GM12865 (cell line): ENCODE measurements around the gene PID1.

Experiments used
- DNase-seq: peaks from one replicate; pipeline ENCODE4 v3.0.0; 2010; ENCODE audit warnings: low read depth
- H3K4me3 ChIP-seq: 2 replicates; pipeline ENCODE4 v1.5.1; 2011; ENCODE audit warnings: mild to moderate bottlenecking, low read depth, low read length, control low read depth
- CTCF ChIP-seq: IDR thresholded peaks from 2 replicates; pipeline ENCODE4 v1.5.1; 2011; ENCODE audit warnings: low read length, control low read depth, low read depth, inconsistent platforms; ENCODE audit not compliant: insufficient read depth; ENCODE audit errors: missing control alignments

PID1 gene

GRCh38 chr2:229009816-229010215 lies 261.3 kb downstream of the PID1 start:
- DNase-seq: no peak
- H3K4me3 ChIP-seq: no peak overlapping the region
- no peak for TF ChIP-seq CTCF

DNA sequence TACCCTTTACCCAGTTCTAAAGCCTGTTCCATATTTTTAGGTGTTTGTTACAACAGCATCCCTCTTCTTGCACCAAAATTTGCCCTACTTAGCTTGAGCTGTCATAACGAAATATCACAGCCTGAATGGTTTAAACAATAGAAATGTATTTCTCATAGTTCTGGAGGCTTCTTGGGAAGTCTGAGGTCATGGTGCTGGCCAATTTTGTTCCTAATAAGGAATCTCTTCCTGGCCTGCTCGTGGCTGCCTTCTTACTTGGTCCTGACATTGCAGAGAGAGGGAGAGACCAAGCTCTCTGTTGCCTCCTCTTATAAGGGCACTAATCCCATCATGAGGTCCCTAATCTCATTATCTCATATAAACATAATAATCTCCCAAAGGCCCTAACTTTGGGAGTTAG lies 267.8 kb downstream of the PID1 start:
- TF ChIP-seq CTCF: no peak
- no peak overlapping the region for H3K4me3 ChIP-seq
- DNase-seq: no peak

DNA sequence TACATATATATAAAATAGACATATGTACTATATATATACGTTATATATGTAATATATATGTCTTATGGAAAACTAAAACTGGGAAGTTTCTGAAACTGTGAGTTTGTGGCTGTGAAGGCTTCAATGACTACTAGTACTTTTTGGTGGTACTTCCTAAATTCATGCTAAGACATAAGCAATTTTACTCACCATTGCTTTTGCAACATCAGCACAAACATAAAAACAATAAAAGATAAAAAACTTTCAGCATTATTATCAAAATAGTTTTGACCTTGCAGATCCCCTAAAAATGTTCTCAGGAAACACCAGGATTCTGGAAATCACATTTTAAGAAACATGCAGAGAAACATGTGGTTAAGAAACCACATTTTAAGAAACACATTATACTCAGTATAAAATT lies 269.9 kb downstream of the PID1 start:
- DNase-seq: no peak
- no peak for TF ChIP-seq CTCF

DNA sequence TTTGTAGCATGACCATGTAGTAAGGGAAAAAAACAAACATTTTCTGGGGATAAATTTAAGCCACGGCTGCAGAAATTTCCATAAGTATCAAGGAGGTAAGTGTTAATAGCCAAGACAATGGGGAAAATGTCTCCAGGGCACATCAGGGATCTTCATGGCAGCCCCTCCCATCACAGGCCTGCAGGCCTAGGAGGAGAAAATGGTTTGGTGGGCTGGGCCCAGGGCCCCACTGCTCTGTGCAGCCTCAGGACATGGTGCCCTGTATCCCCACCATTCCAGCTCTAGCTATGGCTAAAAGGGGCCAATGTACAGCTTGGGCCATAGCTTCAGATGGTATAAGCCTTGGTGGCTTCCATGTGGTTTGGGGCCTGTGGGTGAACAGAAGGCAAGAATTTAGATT lies 271.8 kb downstream of the PID1 start:
- no peak overlapping the region for H3K4me3 ChIP-seq
- no peak for DNase-seq
- TF ChIP-seq CTCF: no peak

More for the DNA sequence above, 269.9 kb downstream of the PID1 start:
- no peak overlapping the region for H3K4me3 ChIP-seq

GRCh38 chr2:228988786-228989185 lies 282.3 kb downstream of the PID1 start:
- DNase-seq: no peak
- no peak for TF ChIP-seq CTCF
- H3K4me3 ChIP-seq: no peak overlapping the region

DNA sequence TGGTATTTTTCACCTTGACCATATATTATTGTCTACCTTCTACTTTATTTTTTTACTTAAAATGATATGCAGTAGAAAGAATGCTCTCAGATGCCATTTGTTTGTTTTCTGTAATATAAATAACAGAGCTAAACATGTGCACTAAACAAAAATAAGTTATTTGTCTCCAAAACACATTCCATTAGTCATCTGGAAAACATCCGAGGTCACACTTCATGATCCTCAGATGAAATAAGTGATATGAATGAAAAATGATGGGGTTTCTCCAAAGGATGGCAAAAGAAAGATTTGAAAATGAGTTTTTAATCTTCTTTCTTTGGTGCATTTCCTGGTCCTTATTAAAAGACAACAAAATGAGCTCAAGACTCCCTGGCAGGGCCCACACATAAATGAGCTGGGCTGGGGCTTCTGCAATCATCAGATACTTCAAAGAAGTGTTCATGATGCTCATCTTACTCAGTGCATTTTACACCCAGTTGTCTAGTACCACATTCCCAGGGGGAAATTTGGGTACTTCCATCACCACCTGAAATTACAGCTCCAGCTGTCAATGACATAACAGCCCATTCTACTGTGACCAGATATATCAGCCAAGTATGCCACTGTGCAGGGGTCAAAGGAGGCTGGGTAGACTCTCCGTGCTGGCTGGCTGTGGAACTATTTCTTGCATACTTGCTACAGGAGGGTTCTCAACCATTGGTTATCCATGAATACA lies 283.5 kb downstream of the PID1 start:
- DNase-seq: no peak
- no peak overlapping the region for H3K4me3 ChIP-seq
- no peak for TF ChIP-seq CTCF

DNA sequence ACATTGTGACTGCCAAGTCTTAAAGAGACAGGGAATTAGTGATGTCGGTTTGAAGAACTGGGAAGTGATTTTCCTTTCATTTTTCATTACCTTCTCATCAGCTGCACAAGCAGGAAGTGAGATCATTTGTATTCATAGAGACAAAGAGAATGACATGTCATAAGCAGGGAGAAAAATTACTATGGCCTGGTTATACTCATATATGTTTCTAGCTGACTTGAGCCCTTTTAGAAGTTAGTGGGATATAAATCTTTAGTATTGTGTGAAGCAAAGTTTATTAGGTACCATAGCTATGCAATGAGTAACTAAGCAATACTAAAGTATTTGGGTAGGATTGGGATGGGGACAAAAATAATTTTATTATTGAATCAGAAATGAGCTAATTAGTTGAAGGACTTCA lies 284.1 kb downstream of the PID1 start:
- H3K4me3 ChIP-seq: no peak overlapping the region
- DNase-seq: no peak
- TF ChIP-seq CTCF: no peak
